Fibroblast of upper back skin (primary cell): ENCODE measurements around the gene PCID2.

Experiments used
- DNase-seq: peaks from one replicate; pipeline ENCODE4 v3.0.0-alpha.2; 2013

The PCID2 gene

DNA sequence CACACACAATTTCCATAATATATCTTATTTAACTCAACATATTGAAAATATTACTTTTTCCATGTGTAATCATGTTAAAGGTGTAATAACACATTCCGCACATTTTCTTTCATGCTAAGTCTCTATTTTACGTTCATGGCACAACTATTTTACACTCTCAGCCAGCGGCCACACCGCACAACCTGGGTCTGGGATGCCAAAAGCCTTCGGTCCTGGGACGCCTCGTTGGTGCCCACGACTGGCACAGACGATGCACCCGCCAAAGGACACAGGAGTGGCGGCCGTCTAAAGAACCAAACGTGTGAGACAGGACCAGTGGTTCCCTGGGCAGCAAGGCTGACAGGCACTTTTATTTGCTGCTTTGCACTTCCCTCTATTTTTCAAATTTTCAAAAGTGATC is 60.1 kb downstream of the PCID2 start:
- DNase-seq = no peak

DNA sequence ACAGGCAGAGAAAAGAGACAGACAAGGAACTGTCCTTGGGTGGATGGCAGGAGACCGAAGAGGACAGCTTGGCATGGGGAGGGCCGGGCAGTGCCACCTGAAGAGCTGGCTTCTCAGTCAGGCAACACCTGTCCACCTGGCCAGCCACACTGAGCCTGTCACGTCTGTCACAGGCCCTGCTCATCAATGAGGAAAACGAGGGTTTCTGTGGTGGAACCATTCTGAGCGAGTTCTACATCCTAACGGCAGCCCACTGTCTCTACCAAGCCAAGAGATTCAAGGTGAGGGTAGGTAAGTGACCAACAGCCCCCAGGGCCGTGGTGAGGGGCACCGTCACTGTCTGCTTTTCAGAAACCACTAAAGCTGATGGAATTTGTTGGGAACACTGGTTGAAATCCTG is 61.3 kb downstream of the PCID2 start:
- no peak for DNase-seq

DNA sequence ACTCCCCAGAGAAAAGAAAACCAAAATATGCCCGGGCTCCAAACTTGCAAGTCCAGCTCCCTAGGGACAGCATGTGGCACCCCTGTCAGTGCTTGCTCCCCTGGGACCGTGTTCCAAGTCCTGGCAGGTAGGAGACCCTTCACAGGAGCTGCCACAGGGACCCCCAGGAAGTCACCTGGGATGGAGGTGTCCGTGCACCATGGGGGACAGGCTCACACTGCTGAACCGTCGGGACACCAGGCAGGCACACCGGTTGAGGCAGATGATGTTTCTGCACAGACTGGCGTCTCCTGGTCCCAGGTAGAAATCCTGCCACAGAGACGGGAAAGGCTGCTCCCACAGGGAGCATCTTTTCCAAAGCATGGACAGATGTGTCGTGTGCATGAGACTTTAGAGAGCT is 61.7 kb downstream of the PCID2 start:
- DNase-seq = no peak

DNA sequence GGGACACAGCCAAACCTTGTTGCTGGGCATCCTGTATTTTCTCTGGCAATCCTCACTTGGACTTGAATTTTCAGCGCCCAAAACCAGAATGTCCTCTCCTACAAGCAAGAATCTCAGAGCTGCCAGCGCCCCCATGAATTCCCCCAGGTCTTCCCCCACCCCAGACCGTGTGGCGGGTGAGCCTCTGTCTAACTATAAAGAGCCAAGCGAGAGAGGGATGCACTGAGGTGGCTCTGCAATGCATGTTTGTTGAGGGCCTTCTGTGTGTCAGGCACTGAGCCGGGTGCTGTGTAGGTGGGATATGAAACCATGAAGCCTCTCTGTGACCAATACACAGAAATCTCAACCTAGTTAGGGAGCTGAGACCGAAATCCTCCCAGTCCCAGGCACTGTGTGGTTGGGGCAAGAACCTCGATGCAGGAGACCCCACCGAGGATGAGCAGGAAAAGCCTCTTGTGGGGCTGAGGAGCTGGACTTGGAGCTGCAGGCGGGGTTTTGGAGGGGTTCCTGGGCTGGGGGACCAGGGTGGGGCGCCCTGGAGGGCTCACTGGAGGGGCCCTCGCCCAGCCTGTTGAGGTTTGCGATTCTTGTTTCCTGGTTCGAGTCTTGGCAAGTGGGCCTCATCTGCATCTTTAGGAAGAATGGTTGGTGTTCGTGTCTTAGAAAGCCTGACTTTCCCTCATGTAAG is 62.4 kb downstream of the PCID2 start:
- DNase-seq = no peak

DNA sequence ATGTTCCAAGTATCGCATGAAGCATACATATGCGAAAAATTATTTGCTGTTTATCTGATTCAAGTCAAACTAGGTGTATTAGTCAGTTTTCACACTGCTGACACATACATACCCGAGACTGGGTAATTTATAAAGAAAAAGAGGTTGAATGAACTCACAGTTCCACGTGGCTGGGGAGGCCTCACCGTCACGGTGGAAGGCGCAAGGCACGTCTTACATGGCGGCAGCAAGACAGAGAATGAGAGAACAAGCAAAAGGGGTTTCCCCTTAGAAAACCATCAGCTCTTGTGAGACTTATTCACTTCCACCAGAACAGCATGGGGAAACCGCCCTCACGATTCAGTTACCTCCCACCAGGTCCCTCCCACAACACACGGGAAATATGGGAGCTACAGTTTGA is 63.0 kb downstream of the PCID2 start:
- no peak for DNase-seq

DNA sequence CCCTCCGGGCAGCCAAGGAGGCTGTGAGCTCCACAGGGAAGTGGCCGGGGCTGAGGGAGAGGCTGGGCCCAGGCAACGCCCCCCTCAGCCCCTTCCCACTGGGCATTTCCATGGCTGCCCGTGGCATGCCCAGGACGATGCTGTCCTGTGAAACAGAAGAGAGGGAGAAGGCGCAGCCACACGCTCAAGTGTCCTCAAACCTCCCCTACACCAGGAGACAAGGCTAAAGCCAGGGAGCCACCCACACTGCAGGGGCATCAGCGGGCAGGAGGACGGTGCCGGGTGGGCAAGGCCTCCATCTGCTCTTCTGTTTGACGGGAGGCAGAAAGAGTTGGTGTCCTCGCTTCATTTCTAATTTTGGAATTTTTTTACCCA is 64.2 kb downstream of the PCID2 start:
- DNase-seq = no peak

DNA sequence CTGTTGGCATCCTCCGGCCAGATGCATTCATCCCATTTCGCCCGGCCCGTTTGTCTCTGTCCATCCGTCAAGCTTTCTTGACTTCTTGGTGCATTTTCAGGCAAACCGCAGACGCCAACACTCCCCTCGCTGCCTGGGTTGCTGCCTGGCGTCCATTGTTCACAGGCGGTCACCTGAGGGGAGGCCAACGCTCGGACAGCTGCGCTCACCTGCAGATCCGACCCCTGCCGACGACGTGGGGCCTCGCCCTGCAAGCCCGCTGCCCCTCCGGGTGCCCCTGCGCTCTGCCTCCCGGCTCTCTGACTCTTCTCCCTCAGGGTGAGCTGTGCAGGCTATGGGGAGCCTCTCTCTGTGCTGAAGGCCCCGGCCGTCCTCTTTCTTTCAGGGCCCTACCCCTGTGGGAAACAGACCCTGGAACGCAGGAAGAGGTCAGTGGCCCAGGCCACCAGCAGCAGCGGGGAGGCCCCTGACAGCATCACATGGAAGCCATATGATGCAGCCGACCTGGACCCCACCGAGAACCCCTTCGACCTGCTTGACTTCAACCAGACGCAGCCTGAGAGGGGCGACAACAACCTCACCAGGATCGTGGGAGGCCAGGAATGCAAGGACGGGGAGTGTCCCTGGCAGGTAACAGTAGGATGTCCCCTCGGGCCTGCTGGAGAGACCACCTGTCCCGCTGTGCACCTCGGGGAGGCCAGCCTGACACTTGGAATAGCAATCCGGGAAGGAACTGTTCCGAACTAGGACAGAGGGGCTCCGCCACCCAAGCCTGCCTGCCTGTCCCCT is 64.8 kb downstream of the PCID2 start:
- no peak for DNase-seq

DNA sequence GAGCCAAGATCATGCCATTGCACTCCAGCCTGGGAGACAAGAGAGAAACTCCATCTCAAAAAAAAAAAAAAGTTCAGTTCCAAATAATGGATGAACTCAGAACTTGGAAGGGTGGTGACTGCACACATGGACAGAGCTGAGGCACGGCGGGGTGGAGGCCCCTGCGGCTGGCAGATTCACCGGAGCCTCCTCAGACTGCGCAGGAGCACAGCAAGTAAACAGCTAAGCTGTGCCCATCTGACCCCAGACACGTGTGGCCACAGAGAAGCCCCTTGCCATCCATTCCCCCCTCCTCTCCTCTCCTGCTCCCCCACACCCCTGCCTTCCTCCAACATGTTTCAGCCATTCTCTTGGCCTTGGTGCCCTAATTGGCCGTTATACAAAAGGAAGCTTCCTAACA is 65.6 kb downstream of the PCID2 start:
- DNase-seq = no peak

DNA sequence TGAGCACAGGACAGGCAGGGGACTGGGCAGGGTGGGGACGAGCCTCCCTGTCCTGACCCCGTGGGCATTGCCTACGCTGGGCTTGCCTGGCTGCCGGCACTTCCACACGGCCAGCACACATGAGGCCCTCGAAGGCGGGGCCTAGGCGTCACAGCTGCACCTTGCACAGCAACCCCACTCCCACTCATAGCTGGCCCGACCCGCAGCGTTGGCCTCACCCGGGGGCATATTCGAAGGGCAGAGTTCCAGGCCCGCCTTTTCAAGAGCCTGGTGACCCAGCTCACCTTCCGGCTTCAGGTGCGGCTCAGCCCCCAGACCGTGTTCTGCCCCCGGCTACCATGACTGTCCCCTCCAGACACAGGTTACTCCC is 66.9 kb downstream of the PCID2 start:
- no peak for DNase-seq

DNA sequence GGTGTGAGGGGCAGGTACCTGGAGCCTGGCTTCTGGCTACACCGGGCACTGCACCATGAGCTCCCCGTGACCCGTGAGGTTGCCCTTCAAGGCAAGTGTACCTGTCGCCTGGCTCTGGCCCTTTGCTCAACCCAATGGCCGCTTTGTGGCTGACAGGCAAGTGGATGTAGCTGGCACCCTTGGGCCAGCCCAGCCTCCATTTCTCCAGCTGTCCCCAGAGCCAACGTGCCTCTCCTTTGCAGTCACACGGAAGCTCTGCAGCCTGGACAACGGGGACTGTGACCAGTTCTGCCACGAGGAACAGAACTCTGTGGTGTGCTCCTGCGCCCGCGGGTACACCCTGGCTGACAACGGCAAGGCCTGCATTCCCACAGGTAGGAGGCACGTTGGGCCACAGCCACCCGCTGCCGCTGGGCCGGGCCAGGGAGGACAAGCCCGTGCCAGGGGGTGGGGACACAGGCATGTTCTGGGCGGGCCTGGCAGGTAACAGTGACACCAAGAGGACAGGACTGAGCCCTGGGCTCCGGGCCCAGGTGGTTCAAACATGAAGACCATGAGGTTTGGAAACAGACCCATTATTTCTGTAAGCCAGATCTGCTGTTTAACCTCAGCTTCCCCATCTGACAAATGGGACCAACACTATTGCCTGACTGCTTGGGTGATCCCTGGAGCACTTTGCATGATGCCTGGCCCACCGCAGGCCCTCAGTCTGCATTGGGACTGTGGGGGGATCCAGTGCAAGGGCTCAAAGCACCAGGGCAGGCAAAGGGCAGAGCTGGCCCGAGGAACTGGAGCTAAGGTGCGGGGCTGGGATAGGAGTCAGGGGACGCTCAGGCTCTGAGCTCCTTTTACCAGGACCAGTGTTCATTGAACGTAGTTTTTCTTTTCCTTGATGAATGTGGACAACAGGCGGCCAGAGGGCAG is 67.5 kb downstream of the PCID2 start:
- no peak for DNase-seq

DNA sequence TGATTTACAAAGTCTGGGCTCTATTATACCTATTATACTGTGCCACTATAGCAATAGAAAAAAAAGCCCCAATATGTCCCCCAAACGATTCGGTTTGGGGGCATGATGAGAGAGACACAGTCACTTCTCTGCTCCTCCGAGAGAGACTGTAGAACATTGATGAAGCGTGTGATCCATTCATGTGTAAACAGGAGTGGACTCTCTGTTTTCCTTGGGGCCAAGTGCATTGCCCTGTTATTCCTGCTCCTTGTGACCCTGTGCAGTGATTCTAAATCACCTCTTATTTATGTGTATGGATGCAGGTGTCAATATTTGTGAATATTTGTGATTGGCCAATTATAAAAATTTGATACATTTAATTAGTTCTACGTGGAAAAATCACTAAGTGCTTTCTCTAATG is 68.9 kb downstream of the PCID2 start:
- no peak for DNase-seq

DNA sequence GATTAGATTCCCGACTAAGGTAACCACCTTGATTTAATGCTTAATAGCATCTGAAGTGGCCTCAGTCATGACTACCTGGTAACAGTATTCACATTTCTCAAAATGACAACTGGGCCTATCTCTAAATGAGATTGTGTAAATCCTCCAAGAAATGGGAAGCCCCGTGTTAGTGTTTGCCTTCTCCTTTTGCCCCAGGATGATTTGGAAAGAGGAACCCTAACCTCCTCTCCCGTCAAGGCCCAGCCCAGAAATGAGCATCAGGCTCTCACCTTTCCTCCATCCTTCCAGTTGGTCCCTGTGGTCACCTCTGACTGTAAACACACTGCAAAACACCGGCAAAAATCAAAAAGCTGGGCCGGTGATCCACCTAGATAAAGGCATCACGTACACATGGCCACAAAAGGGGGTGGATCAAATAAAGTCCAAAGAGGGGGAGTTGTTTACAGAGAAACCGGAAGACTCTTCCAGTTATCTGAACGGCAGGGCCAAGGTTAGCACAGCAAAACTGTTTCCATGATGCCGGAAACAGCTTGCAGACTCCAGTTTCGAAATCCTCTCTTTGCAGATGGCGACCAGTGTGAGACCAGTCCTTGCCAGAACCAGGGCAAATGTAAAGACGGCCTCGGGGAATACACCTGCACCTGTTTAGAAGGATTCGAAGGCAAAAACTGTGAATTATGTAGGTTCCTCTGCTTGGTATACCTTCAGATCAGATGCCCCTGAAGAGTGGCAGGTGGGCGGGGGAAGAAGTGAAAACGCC is 69.5 kb downstream of the PCID2 start:
- DNase-seq = no peak

DNA sequence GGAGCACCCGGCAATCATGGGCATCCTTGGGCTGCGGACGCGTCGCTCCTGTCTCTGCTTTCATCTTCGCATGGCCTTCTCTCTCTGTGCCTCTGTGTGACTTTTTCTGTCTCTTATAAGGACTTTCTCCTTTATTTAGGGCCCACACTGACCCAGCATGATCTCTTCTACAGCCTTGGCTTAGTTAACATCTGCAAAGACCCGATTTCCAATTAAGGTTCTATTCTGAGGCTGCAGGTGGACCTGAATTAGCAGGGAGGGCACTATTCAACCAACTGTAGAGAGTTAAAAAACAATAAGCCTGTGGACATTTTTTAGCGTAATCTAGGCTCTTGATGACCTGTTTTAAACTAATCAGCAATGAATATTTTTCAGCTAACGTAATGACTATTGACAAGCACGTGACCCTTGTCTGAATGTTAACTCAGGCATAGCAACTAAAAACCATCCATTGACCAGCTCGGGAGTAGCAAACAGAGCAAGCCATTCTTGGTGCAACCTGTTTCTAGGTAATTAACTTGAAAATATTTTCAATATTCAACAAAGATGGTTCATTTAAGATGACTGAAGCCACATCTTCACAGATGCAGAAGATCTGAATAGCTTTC is 70.7 kb downstream of the PCID2 start:
- no peak for DNase-seq

DNA sequence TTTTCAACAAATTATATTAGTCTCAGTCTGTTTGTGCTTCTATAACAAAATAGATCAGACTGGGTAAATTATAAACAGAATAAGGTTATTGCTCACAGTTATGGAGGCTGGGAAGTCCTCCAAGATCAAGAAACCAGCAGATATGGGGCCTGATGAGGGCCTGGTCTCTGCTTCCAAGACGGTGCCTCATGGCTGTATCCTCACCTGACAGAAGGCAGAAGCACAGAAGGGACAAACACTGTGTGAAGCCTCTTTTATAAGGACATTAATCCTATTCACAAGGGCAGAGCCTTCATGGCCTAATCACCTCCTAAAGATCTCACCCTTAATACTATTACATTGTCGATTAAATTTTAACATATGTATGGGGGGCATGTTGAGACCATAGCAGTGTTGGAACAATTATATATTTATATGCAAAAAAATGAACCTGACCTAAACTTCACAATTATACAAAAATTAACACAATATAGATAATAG is 73.1 kb downstream of the PCID2 start:
- DNase-seq = no peak

DNA sequence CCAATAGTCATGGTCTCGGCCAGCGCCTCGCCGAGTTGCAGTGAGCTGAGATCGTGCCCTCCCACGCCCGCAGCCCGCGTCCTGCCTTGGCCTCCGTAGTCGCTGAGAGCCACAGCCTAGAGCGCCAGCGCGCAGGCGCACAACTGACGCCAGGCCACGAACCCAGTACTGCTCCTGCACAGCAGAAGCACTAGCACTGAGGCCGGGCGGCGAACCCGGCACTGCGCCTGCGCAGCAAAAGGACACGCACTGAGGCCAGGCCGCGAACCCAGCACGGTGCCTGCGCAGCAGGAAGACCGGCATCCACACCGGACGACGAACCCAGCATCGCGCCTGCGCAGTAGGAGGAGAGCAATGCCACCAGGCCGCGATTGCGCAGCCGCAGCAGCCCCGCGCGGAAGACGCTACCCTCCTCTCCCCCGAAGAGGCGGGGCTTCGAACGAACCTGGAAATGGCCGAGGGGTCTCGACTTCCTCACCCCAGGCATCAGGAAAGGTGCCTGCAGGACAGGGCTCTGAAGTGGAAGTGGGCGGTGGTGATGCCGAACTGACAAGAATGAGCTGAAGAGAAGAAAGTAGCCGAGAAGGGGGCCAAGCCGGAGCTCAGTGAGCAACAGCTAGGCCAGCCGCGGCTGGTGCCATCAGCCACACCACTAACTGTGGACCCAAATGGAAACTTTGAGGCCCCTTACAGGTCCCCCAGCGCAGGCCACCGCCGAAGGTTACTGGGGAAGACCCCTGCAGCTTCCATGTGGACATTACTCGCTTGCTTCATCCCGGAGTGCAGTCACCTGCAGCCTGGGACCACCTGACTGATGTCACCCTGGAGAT is 78.3 kb downstream of the PCID2 start:
- DNase-seq = no peak

DNA sequence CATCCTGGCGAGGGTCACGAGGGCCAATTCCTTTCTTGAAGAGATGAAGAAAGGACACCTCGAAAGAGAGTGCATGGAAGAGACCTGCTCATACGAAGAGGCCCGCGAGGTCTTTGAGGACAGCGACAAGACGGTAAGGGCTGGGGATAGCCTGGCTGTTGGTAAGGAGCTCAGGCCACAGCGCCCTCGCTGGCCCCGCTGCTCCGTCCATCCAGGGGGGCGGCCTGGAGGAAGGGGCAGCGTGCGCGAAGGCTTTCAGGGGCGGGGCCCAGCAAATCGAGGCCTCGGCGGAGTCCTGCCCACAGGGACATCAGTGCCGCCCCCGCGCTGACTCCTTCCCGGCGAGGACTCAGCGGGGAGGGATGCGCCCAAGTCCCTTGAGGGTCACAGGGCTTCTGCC is 79.0 kb downstream of the PCID2 start:
- DNase-seq = no peak
